Progenitor cell of endocrine pancreas (in vitro differentiated cells): ENCODE results near the gene JAM2. TPM values are rescaled to one million over a fixed set of nuclear protein-coding genes. Genes with fewer than 3 reads are reported as not detected.
A peak's percentile ranks its signal among the peaks of the same experiment; 100 is the strongest.

Source experiments
- DNase-seq: peaks from one replicate; pipeline ENCODE4 v3.0.0; 2021; ENCODE audit warnings: low spot score; ENCODE audit not compliant: unreplicated experiment
- H3K27ac Mint-ChIP-seq: 2 replicates; pipeline ENCODE4 v1.8.0; 2021; ENCODE audit warnings: mild to moderate bottlenecking, moderate library complexity, mixed read lengths
- H3K27me3 Mint-ChIP-seq: 2 replicates; pipeline ENCODE4 v1.8.0; 2021; ENCODE audit warnings: mixed read lengths
- H3K36me3 Mint-ChIP-seq: 2 replicates; pipeline ENCODE4 v1.8.0; 2022; ENCODE audit warnings: mixed read lengths; ENCODE audit not compliant: insufficient read depth
- H3K4me1 Mint-ChIP-seq: 2 replicates; pipeline ENCODE4 v1.8.0; 2021; ENCODE audit warnings: low read depth, mixed read lengths
- H3K4me3 Mint-ChIP-seq: 2 replicates; pipeline ENCODE4 v1.8.0; 2021; ENCODE audit warnings: low read depth, mild to moderate bottlenecking, moderate library complexity, mixed read lengths
- H3K9me3 Mint-ChIP-seq: 2 replicates; pipeline ENCODE4 v1.8.0; 2021; ENCODE audit warnings: low read depth, mixed read lengths
- CTCF ChIP-seq: fragments of 200-600 bp; sonication (generic); IDR thresholded peaks from one replicate; pipeline ENCODE4 v1.5.0; 2021; ENCODE audit warnings: antibody characterized with exemption, mild to moderate bottlenecking; ENCODE audit not compliant: unreplicated experiment
- total RNA-seq: library from RNA; stranded (reverse); gene quantifications from 2 replicates; pipeline ENCODE4 v1.2.1, GENCODE V29; 2021

Gene JAM2
- total RNA-seq, 1 donor from 2014 or later = 2.4 TPM

DNA sequence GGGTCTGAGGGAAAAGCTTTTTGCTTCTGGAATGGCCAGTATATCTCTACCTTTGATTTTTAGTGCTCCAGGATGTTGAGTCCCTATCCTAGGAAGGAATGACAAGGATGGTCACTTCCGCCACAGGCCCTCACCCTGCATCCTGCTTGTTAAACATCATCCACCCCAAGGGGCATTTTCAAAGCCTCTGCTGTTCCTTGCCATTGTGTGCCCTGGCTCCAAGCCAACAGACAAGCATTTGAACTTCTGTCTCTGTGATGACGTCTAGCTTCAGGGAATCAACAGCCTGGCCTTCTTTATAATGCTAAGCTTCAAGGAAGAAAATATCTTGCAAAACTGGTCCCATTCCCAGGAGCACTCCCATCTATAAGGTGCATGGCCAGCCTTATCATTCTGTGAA, 12.3 kb upstream of the JAM2 start:
- TF ChIP-seq CTCF = no peak
- Mint-ChIP-seq H3K4me1 (no peaks in the 10 kb centered on the region), H3K27me3 (peaks cover 4% of the 10 kb centered on the region), H3K4me3 (no peak overlapping the region), H3K36me3 (no peaks in the 10 kb centered on the region), H3K9me3 (no peaks in the 10 kb centered on the region), H3K27ac (no peak overlapping the region)
- DNase-seq = no peak

- no peak for DNase-seq
- Mint-ChIP-seq H3K4me1 (no peaks in the 10 kb centered on the region), H3K9me3 (no peaks in the 10 kb centered on the region), H3K27ac (no peak overlapping the region), H3K27me3 (peaks cover 23% of the 10 kb centered on the region), H3K4me3 (no peak overlapping the region), H3K36me3 (no peaks in the 10 kb centered on the region)
- TF ChIP-seq CTCF = no peak
Observed at GRCh38 chr21:25632296-25632695, 6.8 kb upstream of the JAM2 start.

- H3K27me3 Mint-ChIP-seq = peaks cover 40% of the 10 kb centered on the region
- H3K4me1 Mint-ChIP-seq = peaks cover 5% of the 10 kb centered on the region
- H3K36me3 Mint-ChIP-seq = no peaks in the 10 kb centered on the region
- no peak overlapping the region for H3K27ac Mint-ChIP-seq
- no peak for DNase-seq
- TF ChIP-seq CTCF = no peak
- H3K9me3 Mint-ChIP-seq = no peaks in the 10 kb centered on the region
- no peak overlapping the region for H3K4me3 Mint-ChIP-seq
Observed at GRCh38 chr21:25635310-25635709, 3.7 kb upstream of the JAM2 start.

- Mint-ChIP-seq H3K27me3 (peaks cover 54% of the 10 kb centered on the region), H3K9me3 (no peaks in the 10 kb centered on the region), H3K4me3 (no peak overlapping the region), H3K27ac (no peak overlapping the region), H3K4me1 (peaks cover 6% of the 10 kb centered on the region), H3K36me3 (no peaks in the 10 kb centered on the region)
- no peak for DNase-seq
- no peak for TF ChIP-seq CTCF
Observed at GRCh38 chr21:25636727-25637126, 2.3 kb upstream of the JAM2 start.

- DNase-seq = no peak
- H3K27me3 Mint-ChIP-seq = peaks cover 62% of the 10 kb centered on the region
- H3K27ac Mint-ChIP-seq = no peak overlapping the region
- no peaks in the 10 kb centered on the region for H3K36me3 Mint-ChIP-seq
- peaks cover 6% of the 10 kb centered on the region for H3K4me1 Mint-ChIP-seq
- no peaks in the 10 kb centered on the region for H3K9me3 Mint-ChIP-seq
- H3K4me3 Mint-ChIP-seq = peak overlapping the region; percentile 68
- TF ChIP-seq CTCF = no peak
Observed at GRCh38 chr21:25637851-25638659, 1.0 kb upstream of the JAM2 start.
